Measurements from ENCODE around the gene LSG1. TPM values are rescaled to one million over a fixed set of nuclear protein-coding genes. Genes with fewer than 3 reads are reported as not detected.
"Not testable (repeated sequence)": the region's sequence is repeated elsewhere in the genome, so short reads cannot be mapped to it uniquely, and the experiment has no call there.

Gene LSG1
- total and polyA plus RNA-seq, 2 donors = 21.7 to 29.5 TPM

GRCh38 chr3:194632226-194632808 lies 39.7 kb downstream of the LSG1 start:
- Histone ChIP-seq H3K4me1 (ENCODE audit: control insufficient read depth in 2 of 2, insufficient read depth in 2 of 2, low read length in 2 of 2) (peaks cover 0 to 12% of the 10 kb centered on the region in 2 donors), H3K9me3 (ENCODE audit: control insufficient read depth in 2 of 2, insufficient read depth in 1 of 2, low read length in 1 of 2) (peaks cover 3 to 33% of the 10 kb centered on the region in 2 donors), H3K27me3 (ENCODE audit: control insufficient read depth in 2 of 2, insufficient read depth in 1 of 2, low read length in 1 of 2) (peaks cover 0 to 5% of the 10 kb centered on the region in 2 donors), H3K36me3 (ENCODE audit: control insufficient read depth in 2 of 2, insufficient read depth in 2 of 2, low read length in 1 of 2) (no peaks in the 10 kb centered on the region), H3K4me3 (ENCODE audit: low read length in 2 of 2) (peak overlapping the region; percentile 57 to 84), H3K27ac (ENCODE audit: low read depth in 1 of 2, low read length in 1 of 2) (no peak overlapping the region)
- WGBS = 88% methylated on average over 11 of the region's 11 CpGs
- DNase-seq (ENCODE audit: low read depth in 6 of 9, low spot score in 9 of 9) = no peak

- DNase-seq (ENCODE audit: low read depth in 6 of 9, low spot score in 9 of 9) = no peak
- no peak overlapping the region for H3K4me3 ChIP-seq (ENCODE audit: low read length in 2 of 2)
- WGBS = 100% methylated on average over 4 of the region's 4 CpGs
Measured at GRCh38 chr3:194631696-194632095, 40.3 kb downstream of the LSG1 start.

GRCh38 chr3:194630681-194631080 lies 41.3 kb downstream of the LSG1 start:
- peaks cover 3 to 33% of the 10 kb centered on the region in 2 donors for H3K9me3 ChIP-seq (ENCODE audit: control insufficient read depth in 2 of 2, insufficient read depth in 1 of 2, low read length in 1 of 2)
- not testable (repeated sequence) for H3K27me3 ChIP-seq (ENCODE audit: control insufficient read depth in 2 of 2, insufficient read depth in 1 of 2, low read length in 1 of 2); H3K4me3 ChIP-seq (ENCODE audit: low read length in 2 of 2); H3K27ac ChIP-seq (ENCODE audit: low read depth in 1 of 2, low read length in 1 of 2); DNase-seq (ENCODE audit: low read depth in 6 of 9, low spot score in 9 of 9); H3K36me3 ChIP-seq (ENCODE audit: control insufficient read depth in 2 of 2, insufficient read depth in 2 of 2, low read length in 1 of 2)
- 94% methylated on average over 27 of the region's 29 CpGs for WGBS
- H3K4me1 ChIP-seq (ENCODE audit: control insufficient read depth in 2 of 2, insufficient read depth in 2 of 2, low read length in 2 of 2) = peaks cover 0 to 12% of the 10 kb centered on the region in 2 donors

More at GRCh38 chr3:194631696-194632095, 40.3 kb downstream of the LSG1 start:
- H3K27me3 ChIP-seq (ENCODE audit: control insufficient read depth in 2 of 2, insufficient read depth in 1 of 2, low read length in 1 of 2) = peaks cover 0 to 5% of the 10 kb centered on the region in 2 donors
- no peaks in the 10 kb centered on the region for H3K36me3 ChIP-seq (ENCODE audit: control insufficient read depth in 2 of 2, insufficient read depth in 2 of 2, low read length in 1 of 2)
- peaks cover 3 to 33% of the 10 kb centered on the region in 2 donors for H3K9me3 ChIP-seq (ENCODE audit: control insufficient read depth in 2 of 2, insufficient read depth in 1 of 2, low read length in 1 of 2)
- peaks cover 0 to 12% of the 10 kb centered on the region in 2 donors for H3K4me1 ChIP-seq (ENCODE audit: control insufficient read depth in 2 of 2, insufficient read depth in 2 of 2, low read length in 2 of 2)
- no peak overlapping the region for H3K27ac ChIP-seq (ENCODE audit: low read depth in 1 of 2, low read length in 1 of 2)

GRCh38 chr3:194624956-194625355 lies 47.0 kb downstream of the LSG1 start:
- Histone ChIP-seq H3K4me1 (ENCODE audit: control insufficient read depth in 2 of 2, insufficient read depth in 2 of 2, low read length in 2 of 2) (no peaks in the 10 kb centered on the region), H3K27me3 (ENCODE audit: control insufficient read depth in 2 of 2, insufficient read depth in 1 of 2, low read length in 1 of 2) (no peaks in the 10 kb centered on the region), H3K9me3 (ENCODE audit: control insufficient read depth in 2 of 2, insufficient read depth in 1 of 2, low read length in 1 of 2) (peaks cover 3 to 10% of the 10 kb centered on the region in 2 donors), H3K36me3 (ENCODE audit: control insufficient read depth in 2 of 2, insufficient read depth in 2 of 2, low read length in 1 of 2) (peaks cover 6 to 7% of the 10 kb centered on the region in 2 donors), H3K4me3 (ENCODE audit: low read length in 2 of 2) (no peak overlapping the region), H3K27ac (ENCODE audit: low read depth in 1 of 2, low read length in 1 of 2) (no peak overlapping the region)
- DNase-seq (ENCODE audit: low read depth in 6 of 9, low spot score in 9 of 9) = no peak
- WGBS = 99% methylated on average over 6 of the region's 6 CpGs

- no peaks in the 10 kb centered on the region for H3K9me3 ChIP-seq (ENCODE audit: control insufficient read depth in 2 of 2, insufficient read depth in 1 of 2, low read length in 1 of 2)
- H3K27ac ChIP-seq (ENCODE audit: low read depth in 1 of 2, low read length in 1 of 2) = no peak overlapping the region
- H3K4me1 ChIP-seq (ENCODE audit: control insufficient read depth in 2 of 2, insufficient read depth in 2 of 2, low read length in 2 of 2) = no peaks in the 10 kb centered on the region
- 96% methylated on average over 25 of the region's 25 CpGs for WGBS
- H3K36me3 ChIP-seq (ENCODE audit: control insufficient read depth in 2 of 2, insufficient read depth in 2 of 2, low read length in 1 of 2) = peaks cover 6 to 7% of the 10 kb centered on the region in 2 donors
- no peak for DNase-seq (ENCODE audit: low read depth in 6 of 9, low spot score in 9 of 9)
- H3K4me3 ChIP-seq (ENCODE audit: low read length in 2 of 2) = no peak overlapping the region
- no peaks in the 10 kb centered on the region for H3K27me3 ChIP-seq (ENCODE audit: control insufficient read depth in 2 of 2, insufficient read depth in 1 of 2, low read length in 1 of 2)
Measured at GRCh38 chr3:194623449-194624290, 48.3 kb downstream of the LSG1 start.

- Histone ChIP-seq H3K9me3 (ENCODE audit: control insufficient read depth in 2 of 2, insufficient read depth in 1 of 2, low read length in 1 of 2) (no peaks in the 10 kb centered on the region), H3K36me3 (ENCODE audit: control insufficient read depth in 2 of 2, insufficient read depth in 2 of 2, low read length in 1 of 2) (peaks cover 6 to 7% of the 10 kb centered on the region in 2 donors), H3K27ac (ENCODE audit: low read depth in 1 of 2, low read length in 1 of 2) (no peak overlapping the region), H3K27me3 (ENCODE audit: control insufficient read depth in 2 of 2, insufficient read depth in 1 of 2, low read length in 1 of 2) (no peaks in the 10 kb centered on the region), H3K4me1 (ENCODE audit: control insufficient read depth in 2 of 2, insufficient read depth in 2 of 2, low read length in 2 of 2) (no peaks in the 10 kb centered on the region), H3K4me3 (ENCODE audit: low read length in 2 of 2) (no peak overlapping the region)
- WGBS = 96% methylated on average over 26 of the region's 26 CpGs
- no peak for DNase-seq (ENCODE audit: low read depth in 6 of 9, low spot score in 9 of 9)
Measured at GRCh38 chr3:194622621-194623340, 49.2 kb downstream of the LSG1 start.

GRCh38 chr3:194621947-194622346 lies 50.0 kb downstream of the LSG1 start:
- H3K36me3 ChIP-seq (ENCODE audit: control insufficient read depth in 2 of 2, insufficient read depth in 2 of 2, low read length in 1 of 2) = peaks cover 7% of the 10 kb centered on the region in 2 donors
- 97% methylated on average over 14 of the region's 14 CpGs for WGBS

GRCh38 chr3:194620196-194620595 lies 51.8 kb downstream of the LSG1 start:
- Histone ChIP-seq H3K36me3 (ENCODE audit: control insufficient read depth in 2 of 2, insufficient read depth in 2 of 2, low read length in 1 of 2) (peaks cover 0 to 6% of the 10 kb centered on the region in 2 donors), H3K27ac (ENCODE audit: low read depth in 1 of 2, low read length in 1 of 2) (no peak overlapping the region), H3K27me3 (ENCODE audit: control insufficient read depth in 2 of 2, insufficient read depth in 1 of 2, low read length in 1 of 2) (no peaks in the 10 kb centered on the region), H3K4me3 (ENCODE audit: low read length in 2 of 2) (no peak overlapping the region), H3K9me3 (ENCODE audit: control insufficient read depth in 2 of 2, insufficient read depth in 1 of 2, low read length in 1 of 2) (no peaks in the 10 kb centered on the region), H3K4me1 (ENCODE audit: control insufficient read depth in 2 of 2, insufficient read depth in 2 of 2, low read length in 2 of 2) (no peaks in the 10 kb centered on the region)
- no peak for DNase-seq (ENCODE audit: low read depth in 6 of 9, low spot score in 9 of 9)
- 97% methylated on average over 7 of the region's 7 CpGs for WGBS

More at GRCh38 chr3:194621947-194622346, 50.0 kb downstream of the LSG1 start:
- Histone ChIP-seq H3K27me3 (ENCODE audit: control insufficient read depth in 2 of 2, insufficient read depth in 1 of 2, low read length in 1 of 2) (no peaks in the 10 kb centered on the region), H3K4me1 (ENCODE audit: control insufficient read depth in 2 of 2, insufficient read depth in 2 of 2, low read length in 2 of 2) (no peaks in the 10 kb centered on the region), H3K4me3 (ENCODE audit: low read length in 2 of 2) (no peak overlapping the region), H3K9me3 (ENCODE audit: control insufficient read depth in 2 of 2, insufficient read depth in 1 of 2, low read length in 1 of 2) (no peaks in the 10 kb centered on the region), H3K27ac (ENCODE audit: low read depth in 1 of 2, low read length in 1 of 2) (no peak overlapping the region)
- no peak for DNase-seq (ENCODE audit: low read depth in 6 of 9, low spot score in 9 of 9)

- Histone ChIP-seq H3K36me3 (ENCODE audit: control insufficient read depth in 2 of 2, insufficient read depth in 2 of 2, low read length in 1 of 2) (peaks cover 0 to 6% of the 10 kb centered on the region in 2 donors), H3K4me1 (ENCODE audit: control insufficient read depth in 2 of 2, insufficient read depth in 2 of 2, low read length in 2 of 2) (no peaks in the 10 kb centered on the region), H3K27me3 (ENCODE audit: control insufficient read depth in 2 of 2, insufficient read depth in 1 of 2, low read length in 1 of 2) (no peaks in the 10 kb centered on the region), H3K9me3 (ENCODE audit: control insufficient read depth in 2 of 2, insufficient read depth in 1 of 2, low read length in 1 of 2) (no peaks in the 10 kb centered on the region), H3K4me3 (ENCODE audit: low read length in 2 of 2) (no peak overlapping the region), H3K27ac (ENCODE audit: low read depth in 1 of 2, low read length in 1 of 2) (no peak overlapping the region)
- WGBS = 97% methylated on average over 9 of the region's 9 CpGs
- DNase-seq (ENCODE audit: low read depth in 6 of 9, low spot score in 9 of 9) = no peak
Measured at GRCh38 chr3:194619741-194620140, 52.2 kb downstream of the LSG1 start.
